HPDE6-E6E7 (cell line): ENCODE measurements around the gene GNG3.
"Not testable (repeated sequence)": the region's sequence is repeated elsewhere in the genome, so short reads cannot be mapped to it uniquely, and the experiment has no call there.

Source experiments
- DNase-seq: peaks from one replicate; pipeline ENCODE4 v3.0.0; 2011; ENCODE audit warnings: missing footprints; ENCODE audit errors: extremely low spot score

Gene GNG3

GRCh38 chr11:62687508-62688396 lies 19.7 kb upstream of the GNG3 start:
- DNase-seq: no peak

DNA sequence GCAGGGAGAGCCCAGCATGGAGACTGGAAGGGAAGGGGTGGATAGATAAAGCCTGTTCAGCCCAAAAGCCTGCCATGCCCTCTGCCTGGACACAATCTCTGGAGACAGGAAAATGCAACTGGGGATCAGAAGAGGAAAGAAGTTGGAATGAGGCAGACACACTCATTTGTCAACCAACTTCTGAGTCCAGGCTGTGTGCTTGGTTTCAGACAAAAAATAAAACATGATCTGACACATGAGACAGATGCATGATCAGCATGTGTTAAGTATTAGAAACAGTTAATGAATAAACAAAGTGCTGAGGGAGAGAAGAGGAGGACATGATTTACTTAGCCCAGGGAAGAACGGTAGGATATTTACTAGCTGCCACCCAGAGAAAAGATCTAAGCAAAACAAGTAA lies 19.0 kb upstream of the GNG3 start:
- DNase-seq: no peak

GRCh38 chr11:62689421-62690183 lies 17.9 kb upstream of the GNG3 start, which contains the start of gene LRRN4CL:
LRRN4CL (minus strand) TSS chr11:62689530; CDS start chr11:62688508, 1,022 bp downstream.
- no peak for DNase-seq

DNA sequence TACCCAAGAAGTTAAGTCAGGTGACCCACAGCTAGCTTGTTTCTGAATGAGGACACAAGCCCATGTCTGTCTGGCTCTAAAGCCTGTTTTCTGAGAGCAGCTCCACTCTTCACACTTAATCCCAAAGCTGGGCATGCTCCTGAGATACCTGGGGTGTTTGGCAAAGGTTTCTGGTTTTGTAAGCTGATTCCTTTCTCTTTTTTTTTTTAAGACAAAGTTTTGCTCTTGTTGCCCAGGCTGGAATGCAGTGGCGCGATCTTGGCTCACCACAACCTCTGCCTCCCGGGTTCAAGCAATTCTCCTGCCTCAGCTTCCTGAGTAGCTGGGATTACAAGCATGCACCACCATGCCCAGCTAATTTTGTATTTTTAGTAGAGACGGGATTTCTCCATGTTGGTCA lies 13.9 kb upstream of the GNG3 start:
- not testable (repeated sequence) for DNase-seq

DNA sequence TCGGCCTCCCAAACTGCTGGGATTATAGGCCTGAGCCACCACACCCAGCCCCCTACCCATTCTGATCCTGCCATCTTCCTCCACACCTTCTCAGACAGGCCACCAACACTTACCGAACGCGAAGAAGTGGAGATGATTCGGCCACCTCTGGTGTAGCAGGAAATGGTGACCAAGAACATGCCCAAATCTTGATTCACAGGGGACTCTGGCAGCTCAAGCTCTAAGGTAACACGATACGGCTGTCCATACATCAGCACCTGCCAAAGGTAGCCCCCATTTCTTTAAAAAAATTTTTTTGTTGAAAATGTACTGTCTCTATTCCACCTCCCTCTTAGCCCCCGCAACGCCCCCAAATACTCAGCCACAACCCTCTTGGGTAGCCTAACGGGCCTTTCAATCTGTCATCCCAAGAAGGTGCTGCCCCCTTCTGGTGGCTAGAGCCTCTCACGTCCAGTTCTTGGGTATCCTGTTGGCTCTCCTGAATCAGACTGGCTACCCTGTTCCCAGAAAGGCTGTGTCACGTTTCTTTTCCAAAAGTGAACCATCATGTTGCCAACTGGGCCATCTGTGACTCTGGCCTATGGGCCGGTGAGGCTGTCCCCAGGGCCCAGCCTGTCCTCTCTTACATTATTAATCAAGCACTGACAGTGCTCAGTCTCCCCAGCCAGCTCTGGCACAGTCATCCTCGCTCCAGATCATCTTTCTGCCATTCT lies 12.9 kb upstream of the GNG3 start:
- DNase-seq: peak; percentile 67

- DNase-seq: no peak
Measured at GRCh38 chr11:62702246-62702645, 5.2 kb upstream of the GNG3 start.

GRCh38 chr11:62703921-62704320 lies 3.6 kb upstream of the GNG3 start:
- DNase-seq: not testable (repeated sequence)

DNA sequence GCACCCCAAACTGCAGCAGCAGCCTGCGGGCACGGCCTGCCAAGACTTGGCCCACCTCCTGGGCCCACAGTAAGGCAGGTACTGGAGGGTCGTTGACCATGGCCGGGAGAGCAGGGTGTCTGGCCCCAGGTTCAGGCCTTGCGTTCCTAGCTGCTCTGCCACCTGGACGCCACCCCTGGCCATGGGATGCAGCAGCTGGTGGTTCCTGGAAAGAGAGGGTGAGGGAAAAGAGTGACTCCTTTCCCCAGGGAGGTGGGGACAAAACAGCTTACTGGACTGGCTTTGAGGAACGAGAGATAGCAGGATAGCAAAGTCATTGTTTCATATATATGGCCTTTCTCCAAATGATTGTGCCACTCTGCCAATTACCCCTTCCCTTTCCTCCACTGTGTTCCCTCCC lies 2.1 kb upstream of the GNG3 start:
- DNase-seq: no peak

DNA sequence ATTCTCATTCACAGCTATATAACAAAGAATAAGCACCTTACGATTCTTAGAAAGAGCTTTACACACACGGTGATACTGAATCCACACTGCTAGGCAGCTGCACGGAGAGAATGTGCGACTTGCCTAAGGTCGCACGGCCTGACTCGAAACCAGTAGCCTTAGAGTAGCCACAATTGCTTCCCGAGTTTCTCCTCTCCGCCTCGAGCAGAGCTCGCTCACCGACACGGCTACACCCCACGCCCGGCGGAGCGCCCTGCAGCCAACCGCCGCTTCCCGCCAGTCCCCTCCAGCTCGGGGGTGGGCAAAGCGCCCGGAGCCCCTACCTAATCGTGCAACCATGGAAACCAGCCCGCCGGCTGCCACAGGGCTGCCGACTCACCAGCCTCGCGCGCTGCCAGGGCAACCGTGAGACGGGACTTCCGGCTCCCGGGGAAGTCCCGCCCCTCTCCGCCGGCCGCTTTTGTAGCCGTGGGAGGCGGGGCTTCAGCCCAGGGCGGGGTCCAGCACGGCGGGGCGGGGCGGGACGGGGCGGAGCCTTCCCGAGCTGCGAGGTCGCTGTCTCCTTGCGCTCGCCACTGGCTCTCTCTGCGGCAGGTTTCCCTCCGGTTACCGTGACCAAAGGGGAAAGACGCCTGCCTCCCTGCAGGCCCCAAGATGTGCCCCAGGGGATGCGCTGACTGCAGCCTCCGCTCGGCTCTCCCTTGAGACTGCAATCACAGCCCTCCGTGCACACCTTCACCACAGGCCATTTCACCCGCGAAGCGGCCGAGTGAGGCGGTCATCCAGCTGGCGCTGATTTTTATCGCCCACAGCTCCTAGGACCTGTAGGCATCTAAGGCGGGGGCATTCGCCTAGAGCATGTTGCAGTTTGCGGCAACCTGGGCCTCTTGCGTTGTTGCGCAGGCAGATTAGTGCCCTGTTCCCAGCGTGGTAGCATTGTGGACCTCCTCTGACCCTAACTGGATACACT lies 1.3 kb upstream of the GNG3 start:
- DNase-seq: peak; percentile 77

GRCh38 chr11:62706850-62707247 lies 627 bp upstream of the GNG3 start:
- DNase-seq: no peak

GRCh38 chr11:62708392-62708791 lies 916 bp downstream of the GNG3 start:
- no peak for DNase-seq

- no peak for DNase-seq
Measured at GRCh38 chr11:62708793-62709192, 1.3 kb downstream of the GNG3 start.

DNA sequence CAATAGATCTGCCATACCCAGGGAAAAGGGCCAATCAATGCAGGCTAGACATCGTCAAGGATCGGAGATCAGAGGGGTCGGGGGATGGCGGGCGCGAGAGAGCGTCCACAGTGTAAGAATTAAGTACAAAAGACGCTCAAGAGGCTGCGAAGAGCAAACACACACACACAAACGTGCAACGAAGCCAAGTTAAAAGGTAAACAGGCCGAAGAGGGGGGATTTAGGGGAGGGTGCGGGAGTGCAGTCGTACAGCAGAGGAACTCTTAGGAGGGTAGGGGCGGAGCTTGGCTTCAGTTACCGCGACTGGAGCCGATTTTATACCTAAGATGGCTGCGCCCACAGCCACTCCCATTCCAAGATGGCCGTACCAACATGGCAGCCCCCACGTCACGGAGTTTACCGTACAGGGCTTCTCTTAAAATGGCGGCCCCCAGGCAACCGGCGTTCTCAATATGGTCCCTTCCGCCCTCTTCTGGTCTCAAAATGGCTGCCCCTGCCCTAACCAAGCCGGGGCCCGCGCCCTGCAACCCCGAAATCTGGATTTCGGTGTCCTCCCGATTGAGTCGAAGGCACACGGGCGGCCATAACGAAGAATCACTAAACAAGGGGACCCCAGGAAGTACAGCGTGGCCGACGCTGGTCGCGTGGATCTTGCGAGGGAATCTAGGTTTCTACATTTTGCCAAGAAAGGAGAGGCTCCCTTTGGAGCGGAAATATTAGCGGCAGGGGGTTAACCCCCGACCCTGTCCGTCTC lies 1.9 kb downstream of the GNG3 start:
- peak; percentile 88 for DNase-seq

DNA sequence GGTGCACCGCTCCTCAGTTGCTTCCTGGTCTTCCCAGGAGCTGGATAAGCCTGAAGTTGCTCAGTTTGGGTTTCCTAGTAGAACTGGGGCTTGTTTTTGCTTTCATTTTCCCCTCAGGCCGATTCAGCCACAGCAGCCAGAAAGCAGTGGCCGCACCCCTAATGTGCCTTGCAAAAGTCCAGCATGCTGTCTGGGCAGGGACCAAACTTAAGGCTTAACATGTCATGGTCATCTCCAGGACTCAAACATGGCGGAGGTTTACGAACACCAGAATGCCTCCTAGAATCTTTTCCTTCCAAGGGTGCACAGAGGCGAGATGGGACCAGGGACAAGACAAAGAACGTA lies 2.5 kb downstream of the GNG3 start:
- no peak for DNase-seq

- no peak for DNase-seq
Measured at GRCh38 chr11:62712276-62712812, 4.9 kb downstream of the GNG3 start.

- no peak for DNase-seq
Measured at GRCh38 chr11:62712861-62713260, 5.4 kb downstream of the GNG3 start.

DNA sequence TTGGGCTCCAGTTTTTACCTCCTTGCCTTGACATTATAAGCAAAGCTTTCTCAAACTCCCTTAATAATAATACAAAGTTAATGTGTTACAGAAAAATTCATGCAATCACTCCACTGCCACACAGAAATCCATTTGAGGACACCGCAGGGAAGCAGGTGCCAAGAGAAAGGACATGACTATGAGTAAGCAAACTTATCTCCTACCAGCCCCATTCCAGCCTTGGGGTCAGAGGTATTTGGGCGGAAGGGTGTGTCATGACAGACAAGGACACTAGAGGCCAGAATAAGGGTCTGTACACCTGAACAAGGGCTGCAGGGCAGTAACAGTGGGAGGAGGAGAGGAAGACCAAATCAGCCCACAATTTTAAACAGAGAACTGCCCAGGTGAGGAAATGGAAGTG lies 5.9 kb downstream of the GNG3 start:
- DNase-seq: no peak

GRCh38 chr11:62715150-62716130 lies 8.0 kb downstream of the GNG3 start:
- no peak for DNase-seq

- DNase-seq: no peak
Measured at GRCh38 chr11:62716206-62716605, 8.7 kb downstream of the GNG3 start.
